ENCODE data around the gene ZBP1. TPM values are rescaled to one million over a fixed set of nuclear protein-coding genes. Genes with fewer than 3 reads are reported as not detected.
A peak's percentile ranks its signal among the peaks of the same experiment; 100 is the strongest.

The ZBP1 gene
- total and polyA plus RNA-seq, 5 donors from 2014 or later, result 12.4 to 67.0 (median 24.8) TPM

- Mint-ChIP-seq H3K27me3 (no peaks in the 10 kb centered on the region), H3K36me3 (peaks cover 12% of the 10 kb centered on the region), H3K9me3 (no peaks in the 10 kb centered on the region), H3K27ac (peak overlapping the region; percentile 96 to 99 (median 97)), H3K4me1 (peaks cover 10 to 65% (median 29%) of the 10 kb centered on the region in 4 donors), H3K4me3 (peak overlapping the region; percentile 50 to 98 (median 89))
- Histone ChIP-seq H3K27ac (ENCODE audit: insufficient read depth, low read length, poor library complexity, severe bottlenecking) (no peak overlapping the region), H3K4me3 (ENCODE audit: low read depth, low read length) (peak overlapping the region; percentile 89), H3K9me3 (ENCODE audit: control insufficient read depth in 2 of 2, low read length in 2 of 2) (no peaks in the 10 kb centered on the region), H3K27me3 (ENCODE audit: control insufficient read depth, insufficient read depth, low read length) (no peaks in the 10 kb centered on the region), H3K36me3 (ENCODE audit: control insufficient read depth, insufficient read depth, low read length) (peaks cover 39% of the 10 kb centered on the region), H3K4me1 (ENCODE audit: control insufficient read depth, insufficient read depth, low read length, poor library complexity, severe bottlenecking) (peaks cover 62% of the 10 kb centered on the region)
- DNase-seq (no peak), ATAC-seq (ENCODE audit: low read depth in 2 of 2) (no peak)
These were observed 3.0 kb downstream of the ZBP1 start for GRCh38 chr20:57617079-57617795.

- peaks cover 12% of the 10 kb centered on the region for H3K36me3 Mint-ChIP-seq
- H3K4me1 Mint-ChIP-seq, result peaks cover 10 to 56% (median 27%) of the 10 kb centered on the region in 4 donors
- no peak for ATAC-seq (ENCODE audit: low read depth in 2 of 2)
These were observed 3.9 kb downstream of the ZBP1 start for GRCh38 chr20:57616143-57616951.

GRCh38 chr20:57615445-57615811 lies 4.8 kb downstream of the ZBP1 start:
- Mint-ChIP-seq H3K27ac (peak overlapping the region in 1 of 3 donors; percentile 46), H3K4me1 (peaks cover 4 to 47% (median 20%) of the 10 kb centered on the region in 4 donors), H3K36me3 (peaks cover 18% of the 10 kb centered on the region), H3K27me3 (peaks cover 4% of the 10 kb centered on the region), H3K9me3 (no peaks in the 10 kb centered on the region), H3K4me3 (no peak overlapping the region)
- H3K27ac ChIP-seq (ENCODE audit: insufficient read depth, low read length, poor library complexity, severe bottlenecking), result no peak overlapping the region
- H3K36me3 ChIP-seq (ENCODE audit: control insufficient read depth, insufficient read depth, low read length), result peaks cover 50% of the 10 kb centered on the region
- H3K4me3 ChIP-seq (ENCODE audit: low read depth, low read length), result no peak overlapping the region
- no peak for DNase-seq
- H3K4me1 ChIP-seq (ENCODE audit: control insufficient read depth, insufficient read depth, low read length, poor library complexity, severe bottlenecking), result peaks cover 44% of the 10 kb centered on the region
- no peaks in the 10 kb centered on the region for H3K27me3 ChIP-seq (ENCODE audit: control insufficient read depth, insufficient read depth, low read length)
- ATAC-seq (ENCODE audit: low read depth in 2 of 2), result no peak
- H3K9me3 ChIP-seq (ENCODE audit: control insufficient read depth in 2 of 2, low read length in 2 of 2), result no peaks in the 10 kb centered on the region

More at GRCh38 chr20:57616143-57616951, 3.9 kb downstream of the ZBP1 start:
- peaks cover 53% of the 10 kb centered on the region for H3K4me1 ChIP-seq (ENCODE audit: control insufficient read depth, insufficient read depth, low read length, poor library complexity, severe bottlenecking)
- H3K4me3 ChIP-seq (ENCODE audit: low read depth, low read length), result no peak overlapping the region
- peak overlapping the region in 2 of 4 donors; percentile 28 to 61 for H3K4me3 Mint-ChIP-seq
- DNase-seq, result no peak
- H3K9me3 ChIP-seq (ENCODE audit: control insufficient read depth in 2 of 2, low read length in 2 of 2), result no peaks in the 10 kb centered on the region
- H3K27ac Mint-ChIP-seq, result peak overlapping the region; percentile 80 to 97 (median 96)
- H3K9me3 Mint-ChIP-seq, result no peaks in the 10 kb centered on the region
- no peaks in the 10 kb centered on the region for H3K27me3 ChIP-seq (ENCODE audit: control insufficient read depth, insufficient read depth, low read length)
- H3K36me3 ChIP-seq (ENCODE audit: control insufficient read depth, insufficient read depth, low read length), result peaks cover 48% of the 10 kb centered on the region
- H3K27me3 Mint-ChIP-seq, result no peaks in the 10 kb centered on the region
- no peak overlapping the region for H3K27ac ChIP-seq (ENCODE audit: insufficient read depth, low read length, poor library complexity, severe bottlenecking)

GRCh38 chr20:57614490-57615444 lies 5.5 kb downstream of the ZBP1 start:
- Histone ChIP-seq H3K27me3 (ENCODE audit: control insufficient read depth, insufficient read depth, low read length) (no peaks in the 10 kb centered on the region), H3K4me1 (ENCODE audit: control insufficient read depth, insufficient read depth, low read length, poor library complexity, severe bottlenecking) (peaks cover 37% of the 10 kb centered on the region), H3K36me3 (ENCODE audit: control insufficient read depth, insufficient read depth, low read length) (peaks cover 57% of the 10 kb centered on the region), H3K9me3 (ENCODE audit: control insufficient read depth in 2 of 2, low read length in 2 of 2) (no peaks in the 10 kb centered on the region), H3K27ac (ENCODE audit: insufficient read depth, low read length, poor library complexity, severe bottlenecking) (no peak overlapping the region), H3K4me3 (ENCODE audit: low read depth, low read length) (no peak overlapping the region)
- no peaks in the 10 kb centered on the region for H3K9me3 Mint-ChIP-seq
- peaks cover 22% of the 10 kb centered on the region for H3K36me3 Mint-ChIP-seq
- H3K4me1 Mint-ChIP-seq, result peaks cover 0 to 41% (median 16%) of the 10 kb centered on the region in 4 donors
- ATAC-seq (ENCODE audit: low read depth in 2 of 2) (no peak), DNase-seq (no peak)
- H3K4me3 Mint-ChIP-seq, result no peak overlapping the region
- peak overlapping the region in 2 of 3 donors; percentile 46 to 87 for H3K27ac Mint-ChIP-seq
- peaks cover 4% of the 10 kb centered on the region for H3K27me3 Mint-ChIP-seq

- H3K4me3 ChIP-seq (ENCODE audit: low read depth, low read length), result no peak overlapping the region
- H3K27ac Mint-ChIP-seq, result no peak overlapping the region
- H3K36me3 ChIP-seq (ENCODE audit: control insufficient read depth, insufficient read depth, low read length), result peaks cover 70% of the 10 kb centered on the region
- ATAC-seq (ENCODE audit: low read depth in 2 of 2) (no peak), DNase-seq (no peak)
- no peaks in the 10 kb centered on the region for H3K9me3 Mint-ChIP-seq
- peaks cover 25% of the 10 kb centered on the region for H3K4me1 ChIP-seq (ENCODE audit: control insufficient read depth, insufficient read depth, low read length, poor library complexity, severe bottlenecking)
- H3K9me3 ChIP-seq (ENCODE audit: control insufficient read depth in 2 of 2, low read length in 2 of 2), result no peaks in the 10 kb centered on the region
- peaks cover 4% of the 10 kb centered on the region for H3K27me3 Mint-ChIP-seq
- no peaks in the 10 kb centered on the region for H3K27me3 ChIP-seq (ENCODE audit: control insufficient read depth, insufficient read depth, low read length)
- H3K4me3 Mint-ChIP-seq, result peak overlapping the region in 2 of 4 donors; percentile 25 to 51
- H3K36me3 Mint-ChIP-seq, result peaks cover 26% of the 10 kb centered on the region
- H3K4me1 Mint-ChIP-seq, result peaks cover 0 to 28% (median 9%) of the 10 kb centered on the region in 4 donors
- no peak overlapping the region for H3K27ac ChIP-seq (ENCODE audit: insufficient read depth, low read length, poor library complexity, severe bottlenecking)
These were observed 6.7 kb downstream of the ZBP1 start for GRCh38 chr20:57613481-57613921.

GRCh38 chr20:57612916-57613315 lies 7.3 kb downstream of the ZBP1 start:
- Mint-ChIP-seq H3K27me3 (peaks cover 4% of the 10 kb centered on the region), H3K4me1 (peaks cover 0 to 22% (median 7%) of the 10 kb centered on the region in 4 donors), H3K9me3 (no peaks in the 10 kb centered on the region), H3K27ac (peak overlapping the region in 1 of 3 donors; percentile 20), H3K36me3 (peaks cover 30% of the 10 kb centered on the region), H3K4me3 (no peak overlapping the region)
- H3K9me3 ChIP-seq (ENCODE audit: control insufficient read depth in 2 of 2, low read length in 2 of 2), result no peaks in the 10 kb centered on the region
- H3K4me3 ChIP-seq (ENCODE audit: low read depth, low read length), result no peak overlapping the region
- H3K27ac ChIP-seq (ENCODE audit: insufficient read depth, low read length, poor library complexity, severe bottlenecking), result no peak overlapping the region
- DNase-seq (no peak), ATAC-seq (ENCODE audit: low read depth in 2 of 2) (no peak)
- peaks cover 19% of the 10 kb centered on the region for H3K4me1 ChIP-seq (ENCODE audit: control insufficient read depth, insufficient read depth, low read length, poor library complexity, severe bottlenecking)
- no peaks in the 10 kb centered on the region for H3K27me3 ChIP-seq (ENCODE audit: control insufficient read depth, insufficient read depth, low read length)
- peaks cover 73% of the 10 kb centered on the region for H3K36me3 ChIP-seq (ENCODE audit: control insufficient read depth, insufficient read depth, low read length)

- Mint-ChIP-seq H3K36me3 (peaks cover 35% of the 10 kb centered on the region), H3K9me3 (no peaks in the 10 kb centered on the region), H3K4me1 (peaks cover 0 to 17% (median 9%) of the 10 kb centered on the region in 4 donors), H3K27me3 (peaks cover 4% of the 10 kb centered on the region), H3K4me3 (no peak overlapping the region), H3K27ac (no peak overlapping the region)
- H3K9me3 ChIP-seq (ENCODE audit: control insufficient read depth in 2 of 2, low read length in 2 of 2), result no peaks in the 10 kb centered on the region
- peaks cover 14% of the 10 kb centered on the region for H3K4me1 ChIP-seq (ENCODE audit: control insufficient read depth, insufficient read depth, low read length, poor library complexity, severe bottlenecking)
- no peaks in the 10 kb centered on the region for H3K27me3 ChIP-seq (ENCODE audit: control insufficient read depth, insufficient read depth, low read length)
- DNase-seq (no peak), ATAC-seq (ENCODE audit: low read depth in 2 of 2) (no peak)
- no peak overlapping the region for H3K27ac ChIP-seq (ENCODE audit: insufficient read depth, low read length, poor library complexity, severe bottlenecking)
- peaks cover 78% of the 10 kb centered on the region for H3K36me3 ChIP-seq (ENCODE audit: control insufficient read depth, insufficient read depth, low read length)
- H3K4me3 ChIP-seq (ENCODE audit: low read depth, low read length), result no peak overlapping the region
These were observed 7.8 kb downstream of the ZBP1 start for GRCh38 chr20:57612436-57612835.

Measured in CD4-positive, CD25-positive, alpha-beta regulatory T cell (primary cell).